Measurements from ENCODE around the gene PIGK.
"Not testable (repeated sequence)": the region's sequence is repeated elsewhere in the genome, so short reads cannot be mapped to it uniquely, and the experiment has no call there.

PIGK gene

GRCh38 chr1:77193951-77194350 lies 25.3 kb downstream of the PIGK start:
- DNase-seq (ENCODE audit: low read depth): no peak

- DNase-seq (ENCODE audit: low read depth): no peak
These were observed 30.5 kb downstream of the PIGK start for GRCh38 chr1:77188770-77189169.

- DNase-seq (ENCODE audit: low read depth): not testable (repeated sequence)
These were observed 32.3 kb downstream of the PIGK start for GRCh38 chr1:77186907-77187306.

- no peak for DNase-seq (ENCODE audit: low read depth)
These were observed 37.1 kb downstream of the PIGK start for GRCh38 chr1:77182083-77182482.

GRCh38 chr1:77179632-77180031 lies 39.6 kb downstream of the PIGK start:
- no peak for DNase-seq (ENCODE audit: low read depth)

GRCh38 chr1:77175230-77175844 lies 43.9 kb downstream of the PIGK start:
- DNase-seq (ENCODE audit: low read depth): no peak

- no peak for DNase-seq (ENCODE audit: low read depth)
These were observed 48.5 kb downstream of the PIGK start for GRCh38 chr1:77170687-77171086.

- DNase-seq (ENCODE audit: low read depth): no peak
These were observed 50.9 kb downstream of the PIGK start for GRCh38 chr1:77168358-77168757.

- DNase-seq (ENCODE audit: low read depth): no peak
These were observed 54.7 kb downstream of the PIGK start for GRCh38 chr1:77164434-77164944.

GRCh38 chr1:77159706-77160105 lies 59.5 kb downstream of the PIGK start:
- DNase-seq (ENCODE audit: low read depth): not testable (repeated sequence)

- DNase-seq (ENCODE audit: low read depth): no peak
These were observed 63.0 kb downstream of the PIGK start for GRCh38 chr1:77156214-77156613.

GRCh38 chr1:77146270-77146669 lies 73.0 kb downstream of the PIGK start:
- DNase-seq (ENCODE audit: low read depth): no peak

- DNase-seq (ENCODE audit: low read depth): no peak
These were observed 75.6 kb downstream of the PIGK start for GRCh38 chr1:77143529-77144121.

- DNase-seq (ENCODE audit: low read depth): no peak
These were observed 79.8 kb downstream of the PIGK start for GRCh38 chr1:77139389-77139788.

GRCh38 chr1:77134359-77134758 lies 84.9 kb downstream of the PIGK start:
- no peak for DNase-seq (ENCODE audit: low read depth)

GRCh38 chr1:77133731-77134358 lies 85.4 kb downstream of the PIGK start:
- no peak for DNase-seq (ENCODE audit: low read depth)

GRCh38 chr1:77126307-77126706 lies 92.9 kb downstream of the PIGK start:
- no peak for DNase-seq (ENCODE audit: low read depth)

- no peak for DNase-seq (ENCODE audit: low read depth)
These were observed 97.7 kb downstream of the PIGK start for GRCh38 chr1:77121503-77121902.

GRCh38 chr1:77120950-77121349 lies 98.3 kb downstream of the PIGK start:
- DNase-seq (ENCODE audit: low read depth): no peak

GRCh38 chr1:77118712-77119111 lies 100.5 kb downstream of the PIGK start:
- DNase-seq (ENCODE audit: low read depth): no peak

- DNase-seq (ENCODE audit: low read depth): no peak
These were observed 114.6 kb downstream of the PIGK start for GRCh38 chr1:77104672-77105071.

GRCh38 chr1:77103486-77103885 lies 115.7 kb downstream of the PIGK start:
- no peak for DNase-seq (ENCODE audit: low read depth)

- no peak for DNase-seq (ENCODE audit: low read depth)
These were observed 118.4 kb downstream of the PIGK start for GRCh38 chr1:77100875-77101274.
